RPMI7951 (cell line): Measurements from ENCODE around the gene GCNT3. TPM values are rescaled to one million over a fixed set of nuclear protein-coding genes. Genes with fewer than 3 reads are reported as not detected.
"Not testable (repeated sequence)": the region's sequence is repeated elsewhere in the genome, so short reads cannot be mapped to it uniquely, and the experiment has no call there.

Experiments used
- DNase-seq: peaks from one replicate; pipeline ENCODE4 v3.0.0-alpha.2; 2012; ENCODE audit warnings: low read depth
- total RNA-seq: library from RNA; depleted of rRNA; stranded (reverse); fragments of >200 nt; shearing (Covaris generic); gene quantifications from 2 replicates; pipeline ENCODE4 v1.2.3, GENCODE V29; 2014; rRNA removed

Gene GCNT3
- total RNA-seq, 1 experiment from 2014 or later = not detected

- DNase-seq = no peak
Observed at GRCh38 chr15:59616379-59616778, 4.8 kb downstream of the GCNT3 start.

DNA sequence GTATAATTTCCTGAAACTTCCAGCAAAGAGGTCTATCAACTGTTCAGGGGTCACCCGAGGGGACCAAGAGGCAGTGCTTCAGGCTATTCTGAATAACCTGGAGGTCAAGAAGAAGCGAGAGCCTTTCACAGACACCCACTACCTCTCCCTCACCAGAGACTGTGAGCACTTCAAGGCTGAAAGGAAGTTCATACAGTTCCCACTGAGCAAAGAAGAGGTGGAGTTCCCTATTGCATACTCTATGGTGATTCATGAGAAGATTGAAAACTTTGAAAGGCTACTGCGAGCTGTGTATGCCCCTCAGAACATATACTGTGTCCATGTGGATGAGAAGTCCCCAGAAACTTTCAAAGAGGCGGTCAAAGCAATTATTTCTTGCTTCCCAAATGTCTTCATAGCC lies 6.8 kb downstream of the GCNT3 start:
- DNase-seq = no peak

GRCh38 chr15:59622289-59622688 lies 10.7 kb downstream of the GCNT3 start:
- DNase-seq = peak; percentile 63

DNA sequence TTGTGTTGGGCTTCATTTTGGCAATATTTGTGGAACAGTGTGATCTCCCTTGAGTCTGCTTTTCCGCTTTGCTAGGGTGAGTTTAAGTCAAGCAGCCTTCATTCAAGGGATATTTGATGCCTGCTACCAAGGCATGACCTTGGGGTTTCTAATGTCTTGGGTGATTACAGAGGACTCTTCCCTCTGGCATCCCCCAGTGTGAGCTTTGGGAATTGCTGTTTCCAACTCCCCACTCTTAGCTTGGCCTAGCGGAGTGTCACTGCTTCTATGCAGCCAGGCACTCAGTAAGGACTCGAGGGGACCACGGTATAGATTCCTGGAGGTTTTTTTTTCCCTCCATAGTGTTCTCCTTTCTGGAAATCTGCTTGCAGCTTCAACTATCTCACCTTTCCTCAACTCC lies 21.1 kb downstream of the GCNT3 start:
- DNase-seq = peak; percentile 27

- no peak for DNase-seq
Observed at GRCh38 chr15:59636184-59636583, 24.6 kb downstream of the GCNT3 start.

DNA sequence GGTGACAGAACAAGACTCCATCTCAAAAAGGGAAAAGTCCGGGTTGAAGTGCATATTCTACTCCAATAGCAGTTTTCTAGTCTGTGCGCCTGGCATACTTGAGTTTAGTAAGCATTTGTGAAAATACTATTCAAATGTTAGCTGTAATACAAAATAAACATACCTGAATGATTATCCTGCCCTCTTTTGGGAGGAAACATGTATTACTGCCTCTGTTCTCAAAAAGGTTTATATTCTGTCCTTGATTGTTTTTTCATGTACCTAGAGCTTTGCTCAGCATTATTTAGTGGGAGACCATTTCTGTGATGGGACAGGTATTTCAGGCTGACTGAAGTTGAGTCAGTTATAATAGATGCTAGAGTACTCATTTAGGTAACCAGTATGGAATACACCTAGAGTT lies 25.9 kb downstream of the GCNT3 start:
- DNase-seq = not testable (repeated sequence)

DNA sequence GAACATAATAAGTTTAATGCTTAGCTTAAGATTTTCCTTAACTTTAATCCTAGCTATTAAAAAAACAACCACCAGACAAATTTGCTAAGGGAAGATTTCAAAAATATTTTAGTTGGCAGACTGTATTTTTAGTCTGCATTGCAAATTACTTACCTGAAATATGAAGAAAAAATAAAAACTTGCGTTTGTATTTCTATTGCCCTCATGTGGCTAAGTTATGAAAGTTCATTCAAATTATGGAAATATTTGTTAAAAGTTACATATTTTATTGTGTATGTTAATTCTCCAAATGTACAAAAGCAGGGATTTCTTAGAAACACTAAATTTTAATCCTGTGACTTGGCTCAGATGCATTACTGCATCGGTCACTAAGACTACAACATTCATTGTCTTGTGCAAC lies 30.8 kb downstream of the GCNT3 start:
- DNase-seq = no peak

DNA sequence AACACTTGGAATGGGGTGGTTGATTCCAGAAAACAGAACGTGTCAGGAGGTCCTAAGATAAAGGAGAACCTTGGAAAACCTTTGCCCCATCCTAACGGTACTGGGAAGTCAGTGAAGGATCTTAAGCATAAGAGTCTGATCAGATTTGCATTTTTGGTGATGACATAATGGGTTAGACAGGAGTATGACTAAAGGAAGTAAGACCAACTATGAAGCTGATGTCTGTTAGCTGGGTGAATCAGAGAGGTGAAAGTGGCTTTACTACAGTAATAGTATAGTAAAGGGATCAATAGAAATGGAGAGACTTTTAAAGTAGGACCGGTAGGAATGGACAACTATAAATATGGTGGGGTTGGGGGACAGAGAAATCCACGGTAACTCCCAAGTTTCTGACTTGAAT lies 33.2 kb downstream of the GCNT3 start:
- DNase-seq = no peak

- DNase-seq = not testable (repeated sequence)
Observed at GRCh38 chr15:59645812-59646211, 34.2 kb downstream of the GCNT3 start.

GRCh38 chr15:59646277-59646676 lies 34.7 kb downstream of the GCNT3 start:
- DNase-seq = no peak

- no peak for DNase-seq
Observed at GRCh38 chr15:59647085-59647484, 35.5 kb downstream of the GCNT3 start.

GRCh38 chr15:59649603-59650002 lies 38.0 kb downstream of the GCNT3 start:
- no peak for DNase-seq

GRCh38 chr15:59654046-59654445 lies 42.5 kb downstream of the GCNT3 start:
- no peak for DNase-seq

DNA sequence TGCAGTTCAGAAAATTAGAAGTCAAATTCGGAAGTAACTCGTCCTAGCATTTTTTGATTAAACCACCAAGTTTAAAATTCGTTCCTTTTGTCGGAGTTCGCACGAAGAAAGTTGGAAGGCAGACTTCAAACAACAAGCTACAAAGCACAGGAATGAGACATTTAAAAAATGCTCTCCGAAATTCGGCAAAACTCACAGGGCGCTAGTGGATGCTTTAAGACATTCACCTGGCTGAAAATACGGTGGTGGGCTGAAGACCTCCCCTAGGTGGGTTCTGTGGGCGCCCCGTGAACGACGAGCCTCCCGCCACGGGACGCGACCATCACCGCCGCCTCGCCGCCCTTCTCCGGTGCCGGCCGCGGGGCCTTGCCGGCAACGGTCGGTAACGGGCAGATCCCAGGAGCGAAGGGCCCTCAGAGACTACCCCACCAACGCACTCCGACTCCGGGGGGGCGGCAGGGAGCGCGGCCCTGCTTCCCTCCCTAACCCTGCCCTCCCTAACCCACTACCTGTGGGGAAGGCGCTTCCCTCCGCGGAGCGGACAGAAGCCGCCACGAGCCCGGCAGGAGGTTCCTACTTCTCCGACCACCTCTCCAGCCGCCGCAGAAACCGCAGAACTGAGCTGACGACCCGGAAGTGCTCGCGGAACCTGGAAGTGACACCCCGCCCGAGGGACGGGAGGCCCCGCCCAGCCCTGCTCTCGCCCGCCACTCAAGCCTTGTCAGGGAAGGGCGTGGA lies 45.5 kb downstream of the GCNT3 start, which contains the start of gene GTF2A2:
GTF2A2 (minus strand) TSS at position 619 of the 738 bp plus-strand sequence. CDS start 5,238 bp downstream, outside the sequence.
- DNase-seq = peak; percentile 94

DNA sequence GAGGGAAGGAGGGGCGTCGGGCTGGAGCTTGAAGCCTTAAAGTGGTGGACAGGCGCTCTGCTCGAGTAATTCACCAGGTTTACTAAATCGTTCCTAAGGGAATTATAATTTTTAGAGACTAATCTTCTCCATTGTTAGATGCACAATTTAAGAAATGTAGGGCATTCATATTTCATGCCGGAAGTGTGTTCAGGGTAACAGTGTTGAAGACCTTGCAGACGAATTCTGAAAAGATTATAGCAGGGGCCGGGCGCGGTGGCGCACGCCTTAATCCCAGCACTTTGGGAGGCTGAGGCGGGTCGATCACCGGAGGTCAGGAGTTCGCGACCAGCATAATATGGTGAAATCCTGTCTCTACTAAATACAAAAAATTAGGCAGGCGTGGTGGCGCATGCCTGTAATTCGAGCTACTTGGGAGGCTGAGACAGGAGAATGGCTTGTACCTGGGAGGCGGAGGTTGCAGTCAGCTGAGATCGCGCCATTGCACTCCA lies 46.1 kb downstream of the GCNT3 start:
- no peak for DNase-seq

DNA sequence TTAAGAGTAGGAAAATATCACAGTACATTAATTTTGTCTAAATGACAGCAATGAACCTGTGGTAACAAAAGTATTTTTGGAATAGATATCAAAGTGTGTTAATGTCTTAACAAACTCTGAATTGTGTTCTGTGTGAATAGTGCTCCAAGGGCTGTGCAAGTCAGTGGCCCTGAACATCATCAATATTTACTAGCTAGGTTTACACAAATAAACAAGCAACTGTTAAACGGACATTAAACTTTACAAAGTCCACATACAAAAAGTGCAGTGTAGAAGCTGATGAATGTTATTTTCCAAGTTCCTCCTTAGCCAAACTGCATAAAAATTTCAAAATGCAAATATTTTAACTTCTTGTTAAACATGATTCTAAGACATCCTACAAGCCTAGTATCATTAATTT lies 47.8 kb downstream of the GCNT3 start:
- no peak for DNase-seq

- no peak for DNase-seq
Observed at GRCh38 chr15:59662260-59662659, 50.7 kb downstream of the GCNT3 start.

GRCh38 chr15:59668556-59668955 lies 57.0 kb downstream of the GCNT3 start:
- DNase-seq = no peak

Other genes starting within 250 kb of the GCNT3 start
- gene MYO1E, start 238.9 kb upstream of the GCNT3 start, total RNA-seq = 55.2 and 81.3 TPM in 2 replicates
- 2.4 and 4.9 TPM in 2 replicates for gene FAM81A, start 173.6 kb upstream of the GCNT3 start, total RNA-seq
- 106 and 121 TPM in 2 replicates for gene GTF2A2, start 45.7 kb downstream of the GCNT3 start, total RNA-seq
- gene BNIP2, start 77.5 kb downstream of the GCNT3 start, total RNA-seq = 127 and 159 TPM in 2 replicates